NOMO-1 treated with dmso at 0.1 percent for 144 hours (cell line): ENCODE results near the gene FAM168A.
A peak's percentile ranks its signal among the peaks of the same experiment; 100 is the strongest.

Experiments used
- DNase-seq: peaks from one replicate; lab custom pipeline; 2025; ENCODE audit not compliant: unreplicated experiment; lab: John Stamatoyannopoulos, UW

FAM168A gene

DNA sequence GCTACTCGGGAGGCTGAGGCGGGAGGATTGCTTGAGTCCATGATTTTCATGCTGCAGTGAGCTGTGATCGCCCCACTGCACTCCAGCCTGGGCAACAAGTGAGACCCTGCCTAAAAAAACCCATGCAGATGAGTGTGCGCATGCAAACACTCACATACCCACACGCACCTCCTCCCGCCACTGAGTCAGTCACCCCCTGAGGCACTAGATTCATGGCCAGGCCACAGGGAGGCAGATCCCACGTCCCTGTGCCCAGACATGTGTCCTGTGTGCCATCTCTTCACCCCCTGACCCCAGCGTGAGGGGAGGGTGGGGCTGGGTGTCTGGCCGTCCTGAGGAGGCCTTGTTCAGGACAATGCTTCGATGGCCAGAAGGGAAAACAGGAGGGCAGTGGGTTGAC lies 206.2 kb downstream of the FAM168A start:
- no peak for DNase-seq

DNA sequence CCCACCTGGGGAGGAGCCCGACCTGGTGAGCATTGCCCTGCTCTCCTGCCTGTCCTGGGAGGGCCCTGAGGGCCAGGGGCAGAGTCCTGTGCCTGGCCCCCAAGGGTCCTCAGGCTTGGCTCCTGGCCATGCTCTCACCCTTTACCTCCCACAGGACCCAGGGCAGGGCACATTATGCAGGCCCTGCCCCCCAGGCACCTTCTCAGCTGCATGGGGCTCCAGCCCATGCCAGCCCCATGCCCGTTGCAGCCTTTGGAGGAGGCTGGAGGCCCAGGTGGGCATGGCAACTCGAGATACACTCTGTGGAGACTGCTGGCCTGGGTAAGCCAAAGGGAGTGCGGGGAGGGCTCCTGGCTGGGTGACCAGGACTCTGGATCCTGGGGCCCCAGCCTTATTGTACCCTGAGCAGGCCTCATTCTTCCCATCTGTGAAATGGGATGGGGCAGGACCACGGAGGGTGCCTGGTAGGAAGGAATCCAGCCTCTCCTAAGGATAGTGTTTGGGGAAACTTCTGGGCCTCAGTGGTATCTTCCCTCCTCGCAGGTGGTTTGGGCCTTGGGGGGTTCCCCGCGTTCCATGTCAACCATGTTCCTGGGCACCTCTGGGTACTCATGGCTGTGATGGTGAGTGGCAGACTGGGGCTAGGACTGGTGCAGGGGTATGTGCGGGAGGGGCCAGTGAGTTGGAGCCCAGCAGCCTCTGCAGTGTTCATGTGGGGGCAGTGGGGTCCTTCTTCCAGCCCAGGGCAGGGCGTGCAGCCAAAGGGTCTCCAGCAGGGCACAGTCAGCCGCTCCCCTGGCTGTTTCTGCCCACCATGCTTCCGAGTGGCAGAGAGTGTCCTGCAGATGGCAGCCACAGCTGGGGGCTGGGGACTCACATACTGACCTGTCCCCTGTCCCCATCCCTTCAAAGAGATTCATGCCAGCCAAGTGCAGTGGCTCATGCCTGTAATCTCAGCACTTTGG lies 207.0 kb downstream of the FAM168A start:
- DNase-seq: no peak

DNA sequence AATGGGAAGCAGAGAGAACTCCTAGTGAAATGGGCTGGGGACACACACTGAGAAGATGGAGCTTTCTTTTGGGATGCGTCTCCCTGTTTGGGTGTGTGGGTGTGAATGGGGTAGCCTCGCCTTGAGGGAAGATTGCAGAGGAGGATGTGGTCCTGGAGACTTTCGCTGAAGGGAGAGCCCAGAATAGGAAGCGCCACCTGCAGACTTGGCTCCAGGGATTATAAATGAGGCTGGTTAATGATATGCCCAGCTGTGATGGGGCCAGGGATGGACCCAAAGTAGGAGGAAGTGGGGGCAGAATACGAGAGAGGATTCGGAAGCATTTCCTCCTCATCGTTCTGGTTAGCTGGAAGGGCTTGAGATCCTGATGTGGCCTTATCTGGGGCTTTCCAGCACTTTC lies 208.0 kb downstream of the FAM168A start:
- DNase-seq: no peak

DNA sequence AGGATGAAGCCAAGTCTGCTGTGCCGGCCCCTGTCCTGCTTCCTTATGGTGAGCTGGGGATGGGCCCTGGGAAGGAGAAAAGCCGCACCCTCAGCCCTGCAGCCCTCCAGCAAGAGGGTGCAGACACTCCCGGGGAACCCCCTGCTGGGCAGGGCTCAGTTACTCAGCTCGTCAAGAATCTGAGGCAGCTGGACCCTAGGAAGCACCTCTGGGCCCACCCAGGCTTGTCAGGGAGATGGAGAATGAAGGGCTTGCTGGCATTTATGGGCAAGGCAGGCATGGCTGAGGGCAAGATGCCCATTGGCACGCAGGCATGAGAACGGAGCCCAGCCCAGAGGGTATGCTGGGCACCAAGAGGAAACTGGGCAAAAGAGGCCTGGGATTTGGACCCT lies 208.8 kb downstream of the FAM168A start:
- DNase-seq: no peak

DNA sequence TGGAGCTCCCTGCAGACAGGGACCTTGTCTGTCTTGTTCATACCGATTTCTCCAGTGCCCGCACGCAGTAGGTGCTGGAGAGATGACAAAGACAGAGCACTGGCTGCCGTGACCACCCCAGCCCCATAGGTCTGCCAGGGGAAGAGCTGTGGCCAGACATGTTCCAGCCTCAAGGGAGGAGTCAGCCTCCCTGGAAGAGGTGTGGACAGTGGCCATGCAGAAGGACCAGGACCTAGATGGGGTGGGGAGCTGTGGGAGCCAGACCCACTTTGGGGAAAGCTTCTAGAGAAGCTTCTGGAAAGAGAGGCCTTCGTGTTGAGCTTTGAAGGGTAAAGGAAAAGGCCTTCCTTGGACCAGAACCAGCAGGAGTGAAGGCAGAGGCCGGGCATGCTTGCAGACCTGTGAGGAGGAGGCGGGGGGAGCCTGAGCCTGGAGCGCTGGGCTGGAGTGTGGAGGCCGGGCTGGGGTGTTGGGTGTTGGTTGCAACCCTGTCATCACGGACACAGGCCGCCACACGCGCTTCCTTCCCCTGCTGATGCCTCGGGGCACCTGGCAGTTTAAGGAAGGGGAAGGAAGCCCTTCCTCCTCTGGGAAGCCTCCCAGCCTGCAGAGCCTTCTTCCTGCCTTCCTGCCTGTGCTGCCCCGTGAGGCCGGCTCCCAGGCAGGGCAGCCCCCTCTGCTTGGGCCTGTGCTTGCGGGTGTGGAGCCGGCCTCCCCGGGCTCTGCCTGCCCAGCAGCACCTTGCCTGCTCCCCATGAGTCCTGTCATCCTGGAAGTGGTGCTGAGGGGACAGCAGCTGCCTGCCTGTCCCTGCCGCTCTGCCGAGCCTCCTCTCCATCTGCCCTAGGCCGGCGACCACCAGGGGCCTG lies 209.4 kb downstream of the FAM168A start:
- DNase-seq: peak; percentile 60

DNA sequence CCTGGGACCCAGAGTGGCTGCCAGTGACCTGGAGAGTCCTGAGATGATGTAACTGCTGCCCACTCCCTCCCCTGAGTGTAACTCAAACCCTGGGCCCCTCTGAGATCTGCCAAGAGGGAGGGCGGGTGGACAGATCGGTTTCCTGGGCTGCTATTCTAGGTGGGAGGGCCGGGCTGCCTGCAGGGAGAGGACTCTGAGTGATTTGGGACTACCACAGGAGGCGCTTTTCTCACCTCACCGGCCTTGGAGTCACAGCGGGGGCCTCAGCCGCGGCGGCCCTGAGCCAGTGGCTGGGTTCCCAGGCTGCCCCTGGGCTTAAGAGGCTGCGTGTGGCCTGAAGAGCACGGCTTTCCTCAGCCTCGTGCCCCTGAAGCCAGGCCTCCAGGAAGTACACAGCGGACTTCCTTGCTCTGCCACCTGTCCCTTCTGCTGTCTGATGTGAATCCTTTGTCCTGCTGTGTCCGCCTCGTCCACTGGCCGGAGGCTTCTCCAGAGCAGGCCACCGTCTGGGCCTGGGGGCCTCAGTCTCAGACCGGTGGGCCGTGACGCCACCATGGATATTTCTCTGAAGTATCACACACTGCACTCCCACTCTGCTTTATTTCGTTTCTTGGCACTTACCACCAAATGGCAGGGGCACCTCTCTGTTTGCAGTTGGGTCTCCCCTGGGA lies 210.2 kb downstream of the FAM168A start:
- no peak for DNase-seq

DNA sequence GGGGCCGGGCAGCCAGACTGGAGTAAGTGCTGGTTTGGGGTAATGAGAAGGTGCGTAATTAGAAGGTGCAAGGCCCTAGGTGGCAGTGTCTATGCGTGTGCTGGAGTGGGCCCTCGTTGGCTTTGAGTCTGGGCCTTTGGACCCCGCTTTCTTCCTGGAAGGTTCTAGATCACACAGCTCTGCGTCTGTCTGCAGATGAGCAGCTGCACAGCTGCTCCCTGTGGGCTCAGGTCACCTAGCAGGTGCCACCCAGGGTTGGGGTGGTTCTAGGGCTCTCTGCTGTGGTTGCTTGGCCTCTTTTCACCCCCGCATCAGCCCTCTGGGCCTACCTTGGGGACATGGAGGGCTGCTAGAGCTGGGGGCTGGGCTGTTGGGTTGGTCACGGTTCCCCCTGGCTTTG lies 211.4 kb downstream of the FAM168A start:
- no peak for DNase-seq

DNA sequence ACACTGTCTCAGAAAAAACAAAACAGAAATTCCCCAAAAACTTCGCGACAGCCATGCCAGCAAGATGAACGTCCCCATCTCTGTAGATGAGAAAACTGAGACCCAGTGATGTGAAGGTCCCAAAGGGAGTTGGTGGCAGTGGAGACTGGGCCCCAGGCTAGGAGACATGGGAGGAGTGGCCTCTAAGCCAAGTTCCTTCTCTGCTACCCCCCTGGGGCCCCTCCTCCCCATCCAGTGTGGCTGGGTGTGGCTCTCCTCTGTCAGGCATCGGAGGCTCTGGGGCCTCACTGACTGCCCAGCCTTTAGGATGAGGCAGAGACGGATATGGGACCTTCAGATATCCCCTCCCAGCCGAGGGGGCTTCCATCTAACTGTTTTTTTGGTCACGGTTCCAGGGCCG lies 211.9 kb downstream of the FAM168A start:
- peak; percentile 86 for DNase-seq

DNA sequence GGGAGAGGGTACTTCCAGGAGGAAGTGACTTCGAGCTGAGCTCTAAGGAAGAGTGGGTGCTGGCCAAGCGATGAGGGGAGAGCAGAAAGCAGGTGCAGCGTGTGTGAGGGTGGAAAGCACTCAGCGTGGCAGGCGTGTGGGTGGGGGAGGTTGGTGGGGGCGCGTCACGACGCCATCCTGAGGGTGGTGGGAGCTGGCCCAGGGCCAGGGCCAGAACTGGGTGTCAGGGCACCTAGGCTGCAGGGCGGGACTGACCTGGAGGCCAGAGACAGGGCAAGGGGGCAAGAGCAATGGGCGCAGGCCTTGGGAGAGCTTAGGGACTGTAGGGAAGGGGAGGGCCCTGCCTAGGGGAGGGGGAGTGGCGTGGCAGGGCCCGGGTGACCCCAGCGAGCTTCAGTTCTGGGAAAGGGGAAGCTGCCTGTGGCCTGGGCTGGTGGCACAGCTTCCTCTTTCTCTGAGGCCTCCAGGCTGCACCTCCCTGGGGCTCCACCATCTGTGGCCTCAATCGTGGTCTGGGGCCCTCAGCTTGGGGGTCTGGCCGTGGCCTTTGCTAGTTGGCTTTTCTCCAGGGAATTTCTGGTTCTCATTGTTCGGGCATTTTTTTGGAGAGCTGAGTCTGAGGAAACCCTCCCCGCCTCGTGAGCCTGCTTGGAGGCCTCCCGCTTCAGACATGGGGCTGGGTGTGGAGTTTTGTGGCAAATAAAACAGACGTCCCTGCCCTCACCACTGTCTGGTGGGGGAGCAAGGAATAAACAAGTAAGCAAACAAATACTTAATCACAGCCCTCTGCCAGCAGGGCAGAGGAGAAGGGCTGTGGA lies 212.8 kb downstream of the FAM168A start:
- peak; percentile 94 for DNase-seq

DNA sequence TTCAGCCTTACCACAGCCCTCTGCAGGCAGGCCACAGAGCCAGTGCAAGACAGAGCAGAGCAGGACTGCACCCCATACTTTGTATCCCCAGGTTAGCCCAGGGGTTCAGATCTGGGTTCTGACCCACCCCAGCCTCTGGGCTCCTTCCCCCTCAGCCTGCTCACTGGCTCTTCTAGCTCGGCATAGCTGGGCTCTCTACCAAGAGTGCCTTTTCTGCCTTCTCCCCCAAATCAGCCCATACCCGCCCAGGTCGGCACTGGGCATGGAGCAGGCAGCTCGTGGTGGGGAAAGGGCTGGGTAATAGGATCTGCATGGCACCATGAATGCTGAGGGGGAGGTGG lies 213.4 kb downstream of the FAM168A start:
- no peak for DNase-seq

DNA sequence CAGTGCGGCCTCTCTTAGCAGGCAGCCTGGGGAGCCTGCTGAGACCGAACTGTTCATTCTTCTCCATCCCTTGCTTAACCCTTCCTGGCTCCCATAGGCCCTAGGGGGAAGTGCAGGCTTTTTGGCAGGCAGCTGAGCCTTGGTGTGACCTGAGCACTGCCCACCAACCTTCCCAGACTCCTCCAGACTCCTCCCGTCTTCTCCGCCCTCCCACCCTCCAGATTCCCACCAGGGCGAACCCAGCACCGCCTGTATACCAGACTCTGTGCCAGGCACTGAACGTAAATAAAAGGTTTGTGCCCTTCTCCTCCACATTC lies 213.8 kb downstream of the FAM168A start:
- no peak for DNase-seq

DNA sequence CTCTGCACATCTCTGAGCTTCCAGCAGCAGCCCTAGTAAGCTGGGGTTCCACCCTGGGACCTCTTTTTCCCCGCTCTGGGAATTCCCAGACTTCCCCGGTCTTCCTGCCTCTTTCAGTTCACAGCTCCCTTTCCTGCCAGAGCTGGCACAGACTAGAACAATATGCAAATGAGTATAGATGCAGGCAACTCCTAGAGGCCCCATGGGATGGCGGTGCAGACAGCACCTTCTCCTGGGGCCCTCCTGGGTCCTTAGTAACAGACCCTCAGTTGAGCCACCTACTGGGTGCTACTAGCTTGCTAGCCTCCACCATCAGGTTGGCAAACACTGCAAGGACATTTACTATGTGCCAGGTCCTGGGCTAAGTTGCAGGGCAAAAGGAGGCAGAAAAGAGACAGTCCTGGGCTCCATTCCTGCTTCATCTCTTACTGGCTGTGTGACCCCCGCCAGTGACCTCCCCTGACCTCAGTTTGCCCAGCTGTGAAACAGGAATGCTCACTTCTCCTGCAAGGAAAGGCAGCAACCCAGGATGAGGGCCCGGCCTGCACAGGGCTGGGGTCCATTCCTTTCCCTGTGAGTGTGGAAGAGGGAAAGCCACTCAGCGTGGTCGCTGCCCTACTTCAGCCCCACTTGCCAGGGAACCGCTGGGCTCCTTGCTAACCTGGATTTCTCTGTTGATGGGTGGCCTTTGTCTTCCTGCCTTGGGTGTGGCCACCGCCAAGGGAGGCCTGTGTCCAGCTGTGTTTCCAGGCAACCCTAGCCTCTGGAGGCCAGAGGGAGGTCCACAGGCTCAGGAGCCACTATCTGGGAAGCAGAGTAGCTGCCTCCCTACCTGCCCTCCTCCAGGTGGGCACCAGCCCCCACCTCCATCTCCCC lies 214.4 kb downstream of the FAM168A start:
- DNase-seq: no peak

DNA sequence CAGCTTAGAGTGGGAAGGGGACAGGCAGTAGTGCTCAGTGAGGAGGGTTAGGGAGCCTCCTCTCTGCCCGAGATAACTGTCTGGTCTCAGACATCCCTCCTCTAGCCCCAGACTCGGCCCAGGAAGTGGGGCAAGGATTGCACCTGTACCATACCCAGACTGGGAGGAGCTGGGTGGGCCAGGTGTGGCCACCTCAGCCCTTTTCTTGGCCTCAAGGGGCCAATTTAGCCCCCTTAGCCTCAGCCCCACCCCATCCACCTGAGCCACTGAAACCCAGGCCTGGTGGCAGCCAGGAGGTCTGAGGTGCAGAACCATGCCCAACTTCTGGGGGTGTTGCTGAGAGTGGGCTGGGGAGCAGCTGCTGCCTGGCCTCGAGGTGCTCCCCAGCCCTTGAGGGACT lies 215.2 kb downstream of the FAM168A start:
- no peak for DNase-seq

DNA sequence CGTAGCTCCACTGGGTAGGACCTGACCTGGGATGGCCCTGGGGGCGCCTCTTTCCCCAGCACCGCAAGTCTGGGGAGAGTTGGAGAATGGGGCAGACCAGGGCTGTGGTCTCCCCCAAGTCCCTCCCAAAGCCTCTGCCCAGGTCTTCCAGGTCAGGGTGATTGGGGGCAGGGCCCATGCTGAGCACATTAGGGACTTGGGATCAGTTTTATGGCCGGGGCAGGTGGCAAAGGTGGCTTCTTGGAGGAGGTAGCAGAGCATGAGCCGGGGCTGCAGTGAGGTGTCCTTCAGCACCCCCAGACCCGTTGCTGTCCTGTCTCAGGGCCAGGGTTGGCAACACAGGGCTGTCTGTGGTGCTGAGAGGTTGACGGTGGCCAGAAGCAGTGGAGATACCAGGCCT lies 215.7 kb downstream of the FAM168A start:
- no peak for DNase-seq

DNA sequence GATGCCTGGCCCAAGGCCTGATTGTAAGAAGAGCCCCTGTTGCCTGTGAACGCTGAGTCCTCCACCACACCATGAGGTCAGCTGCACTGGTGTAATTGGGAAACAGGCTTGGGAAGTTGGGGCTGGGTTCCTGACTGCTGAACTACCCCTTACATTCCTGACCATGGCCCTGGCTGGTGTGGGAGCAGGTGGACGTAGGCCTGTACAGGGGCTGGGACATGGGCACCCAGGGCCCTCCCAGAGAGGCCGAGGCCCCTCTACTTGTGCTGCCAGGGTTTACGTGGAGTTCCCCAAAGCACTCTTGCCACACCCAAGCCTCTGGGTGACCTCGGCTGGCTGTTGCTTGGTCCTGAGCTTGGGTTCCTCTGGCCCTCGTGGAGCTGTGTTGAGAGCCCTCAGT lies 216.3 kb downstream of the FAM168A start:
- DNase-seq: no peak

DNA sequence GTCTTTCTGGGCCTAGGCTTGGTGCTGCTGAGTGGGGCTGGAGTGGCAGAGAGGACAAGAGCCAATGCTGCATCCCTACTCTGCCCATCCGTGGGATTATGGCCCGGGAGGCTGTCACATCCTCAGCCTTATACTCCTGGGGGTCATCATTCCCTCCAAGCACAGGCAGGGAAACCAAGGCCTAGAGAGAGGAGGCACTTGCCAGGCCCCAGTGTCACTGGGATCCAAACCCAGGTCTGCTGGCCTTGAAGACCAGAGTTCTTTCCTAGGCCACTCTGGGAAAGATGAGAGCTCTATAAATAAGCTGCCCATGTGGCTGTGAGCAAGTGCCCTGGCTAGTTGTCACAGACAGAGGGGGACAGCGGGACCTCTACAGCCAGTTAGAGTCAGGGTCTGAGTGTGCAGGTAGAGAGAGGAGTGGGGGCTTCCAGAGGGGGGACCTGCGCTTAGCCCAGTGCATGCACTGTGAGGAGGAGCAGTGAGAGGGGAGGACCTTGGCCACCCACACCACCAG lies 217.0 kb downstream of the FAM168A start:
- no peak for DNase-seq

DNA sequence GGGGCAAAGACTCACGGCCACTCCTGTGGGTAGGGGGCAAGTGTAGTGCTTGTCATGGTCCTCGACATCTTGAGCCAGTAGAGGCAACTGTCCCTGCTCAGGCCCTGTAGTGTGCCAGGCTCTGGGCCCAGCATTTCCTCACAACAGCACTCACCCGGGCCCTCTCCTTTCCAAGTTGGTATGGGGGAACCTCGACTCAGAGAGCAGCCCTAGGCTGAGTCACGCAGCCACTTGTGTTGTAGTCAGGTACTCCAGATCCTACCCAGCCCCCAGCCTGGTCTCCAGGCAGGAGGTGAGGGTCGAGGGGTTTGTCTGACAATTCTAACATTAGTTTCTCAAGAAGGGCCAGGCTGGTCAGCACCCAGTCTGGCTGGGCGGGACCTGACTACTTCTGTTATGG lies 217.6 kb downstream of the FAM168A start:
- DNase-seq: no peak

DNA sequence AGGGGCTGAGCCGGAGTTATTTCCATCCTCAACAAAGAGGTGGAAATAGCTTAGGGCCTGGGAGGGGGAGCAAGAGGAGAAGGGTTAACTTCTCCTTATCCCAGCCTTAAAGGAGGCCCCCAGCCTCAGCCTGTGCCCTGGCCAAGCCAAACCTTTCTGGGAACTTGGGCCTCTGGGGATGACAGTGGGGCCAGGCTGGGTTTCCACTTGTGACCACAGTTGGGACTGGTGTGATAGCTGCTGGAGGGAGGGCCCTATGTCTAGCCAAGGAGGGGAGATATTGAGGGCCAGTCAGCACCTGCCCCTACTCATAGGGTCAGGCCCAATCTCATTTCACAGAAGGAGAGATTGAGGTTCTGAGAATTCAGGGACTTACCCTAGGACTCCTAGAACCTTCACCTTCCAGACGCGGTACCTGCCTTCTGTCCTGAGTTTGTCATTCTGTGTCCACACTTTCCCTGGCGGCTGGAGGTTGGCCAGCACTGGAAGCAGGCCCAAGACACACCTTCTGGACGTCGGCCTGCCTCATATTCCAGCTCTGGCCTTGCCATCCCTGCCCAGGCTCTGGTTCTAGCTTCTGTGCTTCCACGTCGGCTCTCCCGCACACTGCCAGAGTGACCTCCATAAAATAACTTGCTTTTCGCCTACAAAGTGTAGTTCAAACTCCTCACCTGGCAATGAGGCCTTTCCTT lies 218.6 kb downstream of the FAM168A start:
- no peak for DNase-seq
